ENCODE data around the gene CFAP46.

GRCh38 chr10:132914732-132915131 lies 27.6 kb downstream of the CFAP46 start:
- TF ChIP-seq POLR2AphosphoS5 (IDR thresholded peaks at IDR 0.05): no peak
- no peak for TF ChIP-seq CTCF (IDR thresholded peaks at IDR 0.05)
- no peak for TF ChIP-seq POLR2A (IDR thresholded peaks at IDR 0.05)

Measured in upper lobe of left lung (tissue), 4 donors.